Stimulated activated CD8-positive, alpha-beta memory T cell treated with anti-CD3 and anti-CD28 coated beads, Interleukin-4, amount 100 ng/mL, for 1 hour (primary cell): ENCODE results near the gene LRRC9.
"Not testable (repeated sequence)": the region's sequence is repeated elsewhere in the genome, so short reads cannot be mapped to it uniquely, and the experiment has no call there.

Source experiments
- DNase-seq, 2 donors: peaks; one replicate each; pipeline ENCODE4 v3.0.0-alpha.2; 2020; ENCODE audit warnings: low read depth in 2 of 2, low spot score in 1 of 2

Gene LRRC9

GRCh38 chr14:60058087-60058486 is 138.1 kb downstream of the LRRC9 start:
- DNase-seq, result no peak

GRCh38 chr14:60061371-60061770 is 141.4 kb downstream of the LRRC9 start:
- DNase-seq, result no peak

DNA sequence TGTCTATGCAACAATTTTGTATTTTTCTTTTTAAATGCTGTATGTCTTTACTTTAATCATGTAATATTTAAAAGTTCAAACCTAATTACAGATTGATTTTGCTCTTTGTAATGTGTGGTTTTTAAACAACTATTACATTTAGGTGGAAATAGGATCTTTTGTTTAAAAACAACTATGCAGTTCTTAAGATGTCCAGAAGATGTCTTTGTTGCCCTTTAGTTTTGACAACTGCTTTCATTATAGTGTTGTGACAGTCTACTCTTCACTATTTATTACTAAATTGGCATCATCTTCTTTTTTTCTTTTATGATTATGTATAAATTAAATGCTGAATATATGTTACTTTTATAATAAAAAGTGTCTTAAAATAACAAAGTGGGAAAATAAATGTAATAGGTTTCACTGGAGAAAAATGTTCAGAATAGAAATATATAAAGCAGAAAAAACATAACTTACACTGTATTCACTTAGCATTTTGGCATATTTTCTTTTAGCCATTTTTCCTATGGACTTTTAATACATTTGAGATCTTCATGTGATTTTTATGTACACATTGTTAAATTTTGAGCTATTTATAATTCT is 144.6 kb downstream of the LRRC9 start:
- no peak for DNase-seq

- no peak for DNase-seq
Observed at GRCh38 chr14:60067882-60068281, 147.9 kb downstream of the LRRC9 start.

- DNase-seq, result no peak
Observed at GRCh38 chr14:60079723-60080122, 159.8 kb downstream of the LRRC9 start.

GRCh38 chr14:60085085-60085484 is 165.1 kb downstream of the LRRC9 start:
- DNase-seq, result no peak

GRCh38 chr14:60085693-60086092 is 165.7 kb downstream of the LRRC9 start:
- no peak for DNase-seq

DNA sequence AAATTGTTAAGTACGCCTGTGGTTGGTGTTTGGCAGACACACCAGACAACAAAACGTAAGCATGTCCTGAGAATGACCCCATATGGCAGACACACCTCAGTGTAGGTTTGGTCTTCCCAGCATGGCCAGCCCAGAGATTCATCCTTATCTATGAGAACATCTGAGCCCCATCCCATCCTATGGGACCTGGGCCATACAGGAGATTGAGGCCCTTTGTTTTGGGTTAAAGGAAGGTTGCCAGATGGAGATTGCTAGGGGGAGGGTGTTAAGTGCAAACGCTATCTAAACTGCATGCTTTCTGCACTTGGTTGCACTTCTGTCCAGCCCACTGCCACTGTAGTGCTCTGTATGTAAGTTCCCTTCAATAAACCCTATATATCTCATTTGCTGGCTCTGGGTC is 167.7 kb downstream of the LRRC9 start:
- DNase-seq, result no peak

DNA sequence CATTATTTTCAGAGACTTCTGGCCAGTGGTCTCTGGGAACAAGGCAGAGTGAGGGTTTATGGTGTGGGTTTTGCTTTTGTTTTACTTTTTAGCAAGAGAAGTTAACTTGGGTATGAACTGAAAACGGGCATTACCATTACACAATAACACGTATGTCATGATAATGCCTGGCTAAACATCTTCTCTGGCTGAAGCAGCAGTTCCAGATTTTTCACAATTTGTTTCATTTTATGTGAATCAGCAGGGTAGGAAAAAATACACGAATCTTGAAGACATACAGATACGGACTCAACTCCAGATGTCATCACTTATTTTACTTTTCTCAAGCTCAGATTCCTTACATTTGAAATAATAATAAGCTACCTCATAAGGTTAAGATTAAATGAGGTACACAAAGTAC is 169.3 kb downstream of the LRRC9 start:
- DNase-seq, result no peak

- no peak for DNase-seq
Observed at GRCh38 chr14:60090864-60091519, 171.0 kb downstream of the LRRC9 start.

DNA sequence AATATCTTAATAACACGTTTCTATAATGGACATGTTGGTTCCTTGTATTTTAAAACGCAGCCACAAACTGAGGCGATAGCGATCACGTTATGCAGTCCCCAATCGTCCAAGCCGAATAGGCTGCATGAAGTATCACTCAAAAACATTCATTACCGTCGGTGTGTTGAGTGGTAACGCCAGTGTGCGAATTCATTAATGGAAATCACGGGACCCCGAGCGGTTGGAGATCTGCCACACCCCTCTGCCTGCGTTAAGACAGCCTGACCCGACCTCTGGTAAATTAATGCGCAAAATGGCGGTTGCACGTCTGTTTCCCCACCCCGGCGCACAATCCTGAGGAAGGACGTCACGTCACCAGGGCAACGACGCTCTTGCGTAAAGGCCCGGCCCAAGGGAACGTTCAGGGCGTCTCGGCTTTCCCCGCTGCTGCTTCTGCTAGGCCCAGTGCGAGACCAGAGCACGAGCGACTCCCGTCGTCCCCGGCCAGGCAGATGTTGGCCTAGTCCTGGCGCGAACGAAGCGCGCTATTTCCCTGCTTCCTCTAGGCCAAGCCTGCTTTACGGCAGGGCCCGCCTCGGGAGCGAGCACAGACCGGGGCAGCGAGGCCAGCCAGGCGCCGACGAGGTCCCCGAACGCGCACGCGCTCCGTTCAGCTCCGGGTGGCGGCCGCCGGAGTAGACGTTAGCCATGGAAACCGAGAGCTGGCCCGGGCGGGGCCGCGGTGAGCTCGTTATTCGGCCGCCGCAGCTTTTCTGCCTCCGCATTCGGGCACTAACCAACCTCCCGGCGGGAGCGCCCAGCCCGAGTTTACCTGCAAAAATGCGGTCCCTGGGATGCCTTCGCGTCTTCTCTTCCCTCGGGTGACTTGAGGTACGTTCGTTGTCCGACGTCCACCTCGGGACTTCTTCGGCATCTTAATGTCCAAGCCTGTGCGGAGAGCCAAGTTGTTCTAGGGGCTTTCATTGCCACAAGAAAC is 171.9 kb downstream of the LRRC9 start, which contains the start of gene PCNX4:
PCNX4 (plus strand) TSS at position 374 of the 976 bp plus-strand sequence. CDS start 15,716 bp downstream, outside the sequence.
- peak; percentile 88 to 91 for DNase-seq

DNA sequence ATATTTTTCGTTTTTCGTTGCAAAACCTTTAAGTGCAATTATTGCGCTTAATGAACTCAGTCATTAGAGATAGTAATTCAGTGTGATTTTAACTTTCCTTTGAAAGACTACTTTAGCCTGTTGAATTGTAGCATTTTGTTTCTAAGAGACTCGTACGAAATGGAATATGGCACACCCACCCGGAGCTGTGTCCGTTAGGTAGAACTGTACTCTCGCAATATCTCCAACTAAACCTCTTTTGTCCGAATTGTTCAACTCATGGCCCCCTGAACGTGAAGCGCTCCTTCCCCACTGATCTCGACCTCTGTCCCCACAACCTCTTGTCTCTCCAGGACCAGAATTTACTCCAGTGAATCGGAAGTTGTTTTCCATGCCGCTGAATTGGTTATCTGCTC is 172.6 kb downstream of the LRRC9 start:
- no peak for DNase-seq

- DNase-seq, result no peak
Observed at GRCh38 chr14:60093080-60093479, 173.1 kb downstream of the LRRC9 start.

GRCh38 chr14:60093606-60094005 is 173.7 kb downstream of the LRRC9 start:
- no peak for DNase-seq

DNA sequence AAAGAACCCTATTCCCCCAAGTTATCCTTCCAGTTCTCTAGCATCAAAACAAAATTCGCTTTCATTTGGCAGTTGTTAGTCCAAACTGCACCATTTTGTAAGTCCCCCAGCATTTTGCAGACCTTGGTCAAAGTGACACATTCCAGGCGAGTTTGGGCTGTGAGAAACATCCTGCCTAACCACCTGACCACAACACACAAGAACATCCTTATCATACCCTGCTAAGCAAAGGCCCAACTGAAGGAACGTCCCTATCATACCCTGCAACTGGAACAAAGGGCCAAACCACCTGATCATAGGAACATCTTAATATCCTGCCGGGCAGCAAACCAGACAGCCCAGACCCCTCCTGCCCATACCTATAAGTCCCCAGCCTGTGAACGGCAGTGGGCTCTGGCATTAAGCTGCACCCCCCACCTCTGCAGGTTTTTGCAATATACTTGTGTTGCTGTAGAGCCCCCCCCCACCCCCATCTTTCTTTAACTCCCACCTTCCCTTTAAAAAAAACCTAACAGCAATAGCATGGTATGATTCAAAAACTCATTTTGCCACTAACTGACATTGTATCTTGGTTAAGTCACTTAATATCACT is 174.5 kb downstream of the LRRC9 start:
- DNase-seq, result no peak

GRCh38 chr14:60095231-60095630 is 175.3 kb downstream of the LRRC9 start:
- DNase-seq, result no peak

DNA sequence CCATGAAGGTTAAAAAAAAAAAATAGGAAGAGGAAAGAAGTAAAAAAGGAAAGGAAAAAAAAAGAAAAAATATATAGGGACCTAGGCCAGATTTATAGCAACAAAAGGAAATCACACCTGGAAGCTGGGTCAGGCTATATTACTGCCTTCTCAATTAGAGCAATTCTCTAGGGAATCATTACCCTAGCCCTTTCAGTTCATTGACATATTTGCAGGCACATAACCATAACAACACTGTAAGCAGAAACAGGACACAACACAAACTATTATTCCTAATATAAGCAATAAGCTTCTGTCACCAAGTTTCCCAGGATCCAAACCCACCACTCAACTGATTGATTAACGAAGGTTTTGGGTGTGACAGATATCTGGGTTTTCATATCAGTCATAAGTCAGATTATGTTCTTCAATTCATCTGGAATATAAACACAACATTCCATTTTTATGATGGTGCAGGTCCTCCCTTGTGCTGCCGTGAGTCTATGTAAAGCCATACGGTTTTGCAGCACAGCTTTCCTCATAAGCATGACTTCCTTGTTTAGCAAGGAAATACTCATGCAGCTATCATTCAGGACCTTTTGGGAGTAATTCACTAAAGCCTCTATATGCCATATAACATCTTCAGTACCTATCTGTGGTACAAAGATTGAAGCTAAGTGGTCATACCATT is 176.0 kb downstream of the LRRC9 start:
- DNase-seq, result no peak

DNA sequence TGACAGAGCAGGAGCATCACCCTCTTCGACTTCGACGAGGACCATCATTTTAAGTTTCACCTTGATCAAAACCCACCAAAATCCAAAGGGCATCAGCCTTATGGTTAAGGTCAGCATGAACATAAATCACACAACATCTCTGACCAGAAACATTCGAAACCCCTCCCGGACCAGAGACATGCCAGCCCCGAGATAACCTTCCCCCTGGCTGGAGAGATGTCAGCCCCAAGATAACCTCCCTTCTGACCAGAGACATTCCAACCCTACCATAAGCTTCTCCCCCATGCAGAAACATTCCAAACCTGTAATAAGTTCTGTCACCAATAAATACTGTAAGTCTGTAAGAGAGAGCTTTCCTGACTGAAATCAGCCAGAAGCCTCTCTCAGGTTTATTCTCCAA is 178.0 kb downstream of the LRRC9 start:
- no peak for DNase-seq

DNA sequence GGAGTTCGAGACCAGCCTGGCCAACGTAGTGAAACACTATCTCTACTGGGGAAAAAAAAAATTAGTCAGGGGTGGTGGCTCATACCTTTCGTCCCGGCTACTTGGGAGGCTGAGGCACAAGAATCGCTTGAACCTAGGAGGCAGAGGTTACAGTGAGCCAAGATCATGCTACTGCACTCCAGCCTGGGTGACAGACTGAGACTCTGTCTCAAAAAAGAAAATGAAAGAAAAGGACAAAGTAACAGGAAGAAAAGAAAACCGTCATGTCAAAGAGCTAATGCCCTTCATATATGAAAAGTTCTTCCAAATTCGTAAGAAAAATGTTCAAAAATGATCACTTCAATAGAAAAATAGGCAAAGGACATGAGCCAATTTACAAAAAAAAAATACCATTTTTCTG is 179.9 kb downstream of the LRRC9 start:
- DNase-seq, result not testable (repeated sequence)

DNA sequence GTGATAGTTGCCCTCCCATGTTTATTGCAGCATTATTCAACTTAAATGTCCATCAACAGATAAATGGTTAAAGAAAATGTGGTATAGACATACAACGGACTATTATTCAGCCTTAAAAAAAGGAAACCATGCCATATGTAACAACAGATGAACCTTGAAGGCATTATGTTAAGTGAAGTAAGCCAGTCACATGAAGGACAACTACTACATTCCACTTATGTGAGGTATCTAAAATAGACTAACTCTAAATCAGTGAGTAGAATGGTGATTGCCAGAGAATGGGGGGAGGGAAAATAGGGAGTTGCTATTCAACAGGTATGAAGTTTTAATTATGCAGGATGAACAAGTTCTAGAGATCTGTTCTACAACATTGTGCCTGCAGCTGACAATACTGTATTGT is 181.8 kb downstream of the LRRC9 start:
- DNase-seq, result no peak

DNA sequence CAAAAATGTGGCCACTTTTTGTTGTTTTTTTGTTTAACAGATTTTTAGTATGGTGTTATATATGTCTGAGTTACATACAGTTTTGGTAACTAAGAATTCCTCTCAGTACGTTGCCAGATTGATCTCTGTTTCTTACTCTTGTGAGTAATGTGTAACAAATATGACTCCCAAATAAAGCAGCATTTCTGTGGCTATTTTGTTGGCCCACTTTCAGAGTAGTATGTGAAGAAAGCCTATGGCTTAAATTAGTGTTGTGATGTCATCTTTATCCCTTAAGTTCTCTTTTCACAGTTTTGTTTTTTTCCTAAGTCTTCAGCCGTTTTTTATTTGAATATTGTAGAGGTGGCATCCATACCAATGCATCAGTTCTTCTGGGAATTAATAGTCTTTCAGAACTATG is 182.4 kb downstream of the LRRC9 start:
- DNase-seq, result no peak
